ENCODE measurements around the gene LDLRAP1. TPM values are rescaled to one million over a fixed set of nuclear protein-coding genes. Genes with fewer than 3 reads are reported as not detected.

Gene LDLRAP1
- total RNA-seq, 1 experiment from 2014 or later: 14.5 TPM

DNA sequence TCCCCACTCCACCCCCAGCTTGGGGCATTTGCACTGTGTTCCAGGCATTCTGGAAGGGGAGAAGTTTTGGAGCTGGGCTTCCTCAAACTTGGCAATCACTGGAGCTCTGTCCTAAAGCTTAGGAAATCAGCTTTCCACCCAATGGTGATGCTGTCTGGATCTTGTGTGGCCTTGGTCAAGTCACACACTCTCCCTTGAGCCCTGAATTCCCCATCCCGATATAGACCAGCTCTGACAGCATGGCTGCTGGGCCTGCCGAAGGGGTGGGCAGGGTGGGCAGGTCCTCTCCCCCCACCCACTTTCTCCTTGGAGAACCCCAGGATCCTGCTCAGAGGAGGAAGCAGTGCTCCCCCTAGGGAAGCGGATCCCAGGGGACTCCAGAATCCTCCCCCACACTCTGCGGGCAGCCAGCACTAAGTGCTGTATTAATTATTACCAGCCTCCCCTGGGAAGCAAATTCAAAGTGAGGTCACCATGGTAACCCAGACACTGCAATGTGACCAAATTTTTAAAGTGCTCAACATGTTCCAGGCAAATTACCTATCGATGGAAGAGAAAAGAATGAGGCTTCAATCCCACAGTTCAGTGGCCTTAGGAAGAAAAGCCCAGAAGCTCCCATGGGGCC lies 21.3 kb upstream of the LDLRAP1 start:
- POLR2A ChIA-PET: no interaction called here
- Mint-ChIP-seq H3K9me3 (ENCODE audit: unreplicated experiment) (peaks cover 10% of the 10 kb centered on the region), H3K27me3 (ENCODE audit: insufficient read depth, unreplicated experiment) (no peaks in the 10 kb centered on the region), H3K36me3 (ENCODE audit: insufficient read depth, unreplicated experiment) (no peaks in the 10 kb centered on the region), H3K4me1 (ENCODE audit: low read depth, unreplicated experiment) (no peaks in the 10 kb centered on the region), H3K4me3 (ENCODE audit: unreplicated experiment) (no peak overlapping the region), H3K27ac (ENCODE audit: unreplicated experiment) (no peak overlapping the region)
- Histone ChIP-seq H3K9me3 (no peaks in the 10 kb centered on the region), H3K36me3 (ENCODE audit: control insufficient read depth, insufficient read depth, low read length) (no peaks in the 10 kb centered on the region), H3K4me3 (ENCODE audit: low read depth, low read length) (no peak overlapping the region), H3K4me1 (no peaks in the 10 kb centered on the region), H3K27me3 (replicated peaks; ENCODE audit: control insufficient read depth, insufficient read depth, low read length) (no peaks in the 10 kb centered on the region)
- no TSS peak for BruUV-seq (replicated peaks)
- DNase-seq: no peak
- intact Hi-C loops (cut with micrococcal nuclease; ENCODE audit: unreplicated experiment): no loop called here
- CTCF ChIA-PET: interaction anchor here (0.9 kb wide), 1 partner anchor 21 kb away, joined by 4 read pairs; the partner anchor contains the start of gene LDLRAP1
- TF ChIP-seq, protein P1, sequence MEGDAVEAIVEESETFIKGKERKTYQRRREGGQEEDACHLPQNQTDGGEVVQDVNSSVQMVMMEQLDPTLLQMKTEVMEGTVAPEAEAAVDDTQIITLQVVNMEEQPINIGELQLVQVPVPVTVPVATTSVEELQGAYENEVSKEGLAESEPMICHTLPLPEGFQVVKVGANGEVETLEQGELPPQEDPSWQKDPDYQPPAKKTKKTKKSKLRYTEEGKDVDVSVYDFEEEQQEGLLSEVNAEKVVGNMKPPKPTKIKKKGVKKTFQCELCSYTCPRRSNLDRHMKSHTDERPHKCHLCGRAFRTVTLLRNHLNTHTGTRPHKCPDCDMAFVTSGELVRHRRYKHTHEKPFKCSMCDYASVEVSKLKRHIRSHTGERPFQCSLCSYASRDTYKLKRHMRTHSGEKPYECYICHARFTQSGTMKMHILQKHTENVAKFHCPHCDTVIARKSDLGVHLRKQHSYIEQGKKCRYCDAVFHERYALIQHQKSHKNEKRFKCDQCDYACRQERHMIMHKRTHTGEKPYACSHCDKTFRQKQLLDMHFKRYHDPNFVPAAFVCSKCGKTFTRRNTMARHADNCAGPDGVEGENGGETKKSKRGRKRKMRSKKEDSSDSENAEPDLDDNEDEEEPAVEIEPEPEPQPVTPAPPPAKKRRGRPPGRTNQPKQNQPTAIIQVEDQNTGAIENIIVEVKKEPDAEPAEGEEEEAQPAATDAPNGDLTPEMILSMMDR (IDR thresholded peaks at IDR 0.05; ENCODE audit: insufficient read depth in 1 of 2, low read depth in 1 of 2, low read length in 1 of 2, severe bottlenecking in 1 of 2, unreplicated experiment in 1 of 2): no peak

DNA sequence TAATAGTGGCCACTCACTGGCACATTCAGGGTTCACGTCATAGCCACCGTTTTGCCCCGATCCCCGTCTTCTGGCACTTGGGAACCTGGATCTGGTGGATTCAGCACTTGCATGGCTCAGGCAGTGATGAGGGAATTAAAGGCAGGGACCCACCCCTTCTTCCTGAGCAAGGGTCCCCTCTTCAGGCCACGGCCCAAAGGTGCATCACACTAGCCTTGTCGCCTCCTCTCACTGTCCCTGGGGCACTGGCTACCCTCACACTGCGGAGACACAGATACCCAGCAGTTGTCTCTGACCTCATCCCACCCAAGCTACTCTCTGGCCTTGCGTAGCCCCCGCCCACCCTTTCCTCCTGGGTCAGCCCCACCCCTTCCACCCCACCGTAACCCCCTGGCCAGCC lies 19.9 kb upstream of the LDLRAP1 start:
- Mint-ChIP-seq H3K4me3 (ENCODE audit: unreplicated experiment) (no peak overlapping the region), H3K27ac (ENCODE audit: unreplicated experiment) (no peak overlapping the region), H3K4me1 (ENCODE audit: low read depth, unreplicated experiment) (no peaks in the 10 kb centered on the region), H3K36me3 (ENCODE audit: insufficient read depth, unreplicated experiment) (no peaks in the 10 kb centered on the region), H3K9me3 (ENCODE audit: unreplicated experiment) (peaks cover 10% of the 10 kb centered on the region), H3K27me3 (ENCODE audit: insufficient read depth, unreplicated experiment) (no peaks in the 10 kb centered on the region)
- TF ChIP-seq, protein P1 (IDR thresholded peaks at IDR 0.05; ENCODE audit: insufficient read depth in 1 of 2, low read depth in 1 of 2, low read length in 1 of 2, severe bottlenecking in 1 of 2, unreplicated experiment in 1 of 2): no peak
- POLR2A ChIA-PET: no interaction called here
- intact Hi-C loops (cut with micrococcal nuclease; ENCODE audit: unreplicated experiment): no loop called here
- Histone ChIP-seq H3K27me3 (replicated peaks; ENCODE audit: control insufficient read depth, insufficient read depth, low read length) (no peaks in the 10 kb centered on the region), H3K4me3 (ENCODE audit: low read depth, low read length) (no peak overlapping the region), H3K9me3 (no peaks in the 10 kb centered on the region), H3K4me1 (no peaks in the 10 kb centered on the region), H3K36me3 (ENCODE audit: control insufficient read depth, insufficient read depth, low read length) (no peaks in the 10 kb centered on the region)
- DNase-seq: no peak
- CTCF ChIA-PET: no interaction called here
- no TSS peak for BruUV-seq (replicated peaks)

DNA sequence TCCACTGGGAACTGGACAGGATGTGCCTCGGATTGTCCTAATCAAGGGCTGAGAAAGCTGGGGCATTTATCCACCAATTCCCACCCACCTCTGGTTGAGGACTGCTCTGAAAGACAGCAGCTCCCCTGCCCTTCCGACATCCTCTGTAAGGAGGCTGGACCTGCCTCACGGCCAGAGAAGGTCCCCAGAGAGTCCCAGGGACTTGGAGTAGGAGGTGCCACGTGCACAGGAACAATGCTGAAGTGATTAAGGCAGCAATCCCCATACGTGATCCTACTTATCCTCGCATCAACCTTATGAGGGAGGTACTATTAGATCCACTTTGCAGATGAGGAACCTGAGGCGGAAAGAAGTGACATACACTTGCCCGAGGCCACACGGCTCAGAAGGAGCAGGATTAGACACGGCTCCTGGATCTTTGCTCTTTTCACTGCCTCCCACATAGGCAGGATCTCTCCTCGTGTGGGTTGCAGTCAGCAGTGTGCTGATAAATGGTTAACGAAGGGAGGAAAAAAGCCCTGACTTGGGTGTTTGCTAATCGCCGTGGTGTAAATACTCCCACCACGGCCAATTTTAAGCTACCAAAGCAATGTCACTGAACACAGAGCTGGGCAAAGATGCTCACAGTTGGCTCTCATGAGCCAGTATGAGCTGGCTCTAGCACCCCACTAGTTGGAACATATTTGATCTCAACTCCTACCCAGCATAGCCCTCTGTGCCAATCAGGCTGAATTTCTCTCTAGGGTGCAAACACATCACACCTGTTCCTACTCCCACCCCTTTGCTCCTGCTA lies 18.6 kb upstream of the LDLRAP1 start:
- no peaks in the 10 kb centered on the region for H3K9me3 ChIP-seq
- H3K4me3 ChIP-seq (ENCODE audit: low read depth, low read length): no peak overlapping the region
- Mint-ChIP-seq H3K27me3 (ENCODE audit: insufficient read depth, unreplicated experiment) (no peaks in the 10 kb centered on the region), H3K4me3 (ENCODE audit: unreplicated experiment) (no peak overlapping the region), H3K9me3 (ENCODE audit: unreplicated experiment) (peaks cover 21% of the 10 kb centered on the region), H3K4me1 (ENCODE audit: low read depth, unreplicated experiment) (no peaks in the 10 kb centered on the region), H3K36me3 (ENCODE audit: insufficient read depth, unreplicated experiment) (no peaks in the 10 kb centered on the region), H3K27ac (ENCODE audit: unreplicated experiment) (no peak overlapping the region)
- no peak for DNase-seq
- intact Hi-C loops (cut with micrococcal nuclease; ENCODE audit: unreplicated experiment): no loop called here
- no peaks in the 10 kb centered on the region for H3K36me3 ChIP-seq (ENCODE audit: control insufficient read depth, insufficient read depth, low read length)
- TF ChIP-seq, protein P1 (IDR thresholded peaks at IDR 0.05; ENCODE audit: insufficient read depth in 1 of 2, low read depth in 1 of 2, low read length in 1 of 2, severe bottlenecking in 1 of 2, unreplicated experiment in 1 of 2): no peak
- no peaks in the 10 kb centered on the region for H3K4me1 ChIP-seq
- POLR2A ChIA-PET: no interaction called here
- no TSS peak for BruUV-seq (replicated peaks)
- CTCF ChIA-PET: interaction anchor here (0.6 kb wide), 1 partner anchor 1965 kb away, joined by 4 read pairs; no protein-coding TSS in a partner anchor
- no peaks in the 10 kb centered on the region for H3K27me3 ChIP-seq (replicated peaks; ENCODE audit: control insufficient read depth, insufficient read depth, low read length)

All from Caco-2 (cell line).